Measurements from ENCODE around the gene LPP. TPM values are rescaled to one million over a fixed set of nuclear protein-coding genes. Genes with fewer than 3 reads are reported as not detected.

The LPP gene
- total RNA-seq, 4 donors from 2014 or later = 45.9 to 81.1 (median 63.0) TPM

GRCh38 chr3:188664795-188665194, 510.8 kb downstream of the LPP start:
- no peak for DNase-seq (ENCODE audit: low spot score in 2 of 2)
- intact Hi-C loops (cut with DNase I; ENCODE audit: low total_unique reads) = no loop called here
- H3K4me3 ChIP-seq (ENCODE audit: low read depth, poor library complexity, severe bottlenecking) = no peak overlapping the region
- TF ChIP-seq CTCF (IDR thresholded peaks at IDR 0.05) = no peak
- no peak for TF ChIP-seq POLR2A (IDR thresholded peaks at IDR 0.05)
- WGBS, 2 donors = 90 to 94% methylated on average over 3 of the region's 3 CpGs

GRCh38 chr3:188667926-188668325, 514.0 kb downstream of the LPP start:
- no peak overlapping the region for H3K4me3 ChIP-seq (ENCODE audit: low read depth, poor library complexity, severe bottlenecking)
- TF ChIP-seq POLR2A (IDR thresholded peaks at IDR 0.05) (no peak), CTCF (IDR thresholded peaks at IDR 0.05) (no peak)
- intact Hi-C loops (cut with DNase I; ENCODE audit: low total_unique reads) = no loop called here
- 90 to 92% methylated on average over 2 of the region's 2 CpGs for WGBS, 2 donors
- DNase-seq (ENCODE audit: low spot score in 2 of 2) = no peak

- WGBS, 2 donors = 94 to 95% methylated on average over 5 of the region's 5 CpGs
- no peak for DNase-seq (ENCODE audit: low spot score in 2 of 2)
- intact Hi-C loops (cut with DNase I; ENCODE audit: low total_unique reads) = no loop called here
- H3K4me3 ChIP-seq (ENCODE audit: low read depth, poor library complexity, severe bottlenecking) = no peak overlapping the region
- TF ChIP-seq CTCF (IDR thresholded peaks at IDR 0.05) = no peak
Measured at GRCh38 chr3:188670446-188670845, 516.5 kb downstream of the LPP start.

- intact Hi-C loops (cut with DNase I; ENCODE audit: low total_unique reads) = no loop called here
- TF ChIP-seq CTCF (IDR thresholded peaks at IDR 0.05) (no peak), POLR2A (IDR thresholded peaks at IDR 0.05) (no peak)
- H3K4me3 ChIP-seq (ENCODE audit: low read depth, poor library complexity, severe bottlenecking) = no peak overlapping the region
- 38 to 46% methylated on average over 4 of the region's 4 CpGs for WGBS, 2 donors
- DNase-seq (ENCODE audit: low spot score in 2 of 2) = no peak
Measured at GRCh38 chr3:188671971-188672370, 518.0 kb downstream of the LPP start.

- no peak overlapping the region for H3K4me3 ChIP-seq (ENCODE audit: low read depth, poor library complexity, severe bottlenecking)
- TF ChIP-seq CTCF (IDR thresholded peaks at IDR 0.05) (no peak), POLR2A (IDR thresholded peaks at IDR 0.05) (no peak)
- intact Hi-C loops (cut with DNase I; ENCODE audit: low total_unique reads) = no loop called here
- WGBS, 2 donors = 64 to 72% methylated on average over 4 of the region's 4 CpGs
- no peak for DNase-seq (ENCODE audit: low spot score in 2 of 2)
Measured at GRCh38 chr3:188672840-188673239, 518.9 kb downstream of the LPP start.

GRCh38 chr3:188673646-188674186, 519.8 kb downstream of the LPP start:
- no peak overlapping the region for H3K4me3 ChIP-seq (ENCODE audit: low read depth, poor library complexity, severe bottlenecking)
- intact Hi-C loops (cut with DNase I; ENCODE audit: low total_unique reads) = no loop called here
- WGBS, 2 donors = 67 to 75% methylated on average over 1 of the region's 1 CpG
- DNase-seq (ENCODE audit: low spot score in 2 of 2) = no peak
- TF ChIP-seq POLR2A (IDR thresholded peaks at IDR 0.05) (no peak), CTCF (IDR thresholded peaks at IDR 0.05) (no peak)
